Suprapubic skin (tissue), 4 donors: ENCODE measurements around the gene FER. TPM values are rescaled to one million over a fixed set of nuclear protein-coding genes. Genes with fewer than 3 reads are reported as not detected.
"Not testable (repeated sequence)": the region's sequence is repeated elsewhere in the genome, so short reads cannot be mapped to it uniquely, and the experiment has no call there.

Experiments
- DNase-seq, 2 donors: peaks; one replicate each; pipeline ENCODE4 v3.0.0-alpha.2; 2019; ENCODE audit warnings: low spot score in 2 of 2
- H3K27ac ChIP-seq: fragments of 200-600 bp; sonication (generic); one replicate; pipeline ENCODE4 v1.5.1; 2019
- H3K27me3 ChIP-seq: fragments of 200-600 bp; sonication (generic); one replicate; pipeline ENCODE4 v1.5.1; 2019
- H3K36me3 ChIP-seq: fragments of 200-600 bp; sonication (generic); one replicate; pipeline ENCODE4 v1.5.1; 2019
- H3K4me1 ChIP-seq: fragments of 200-600 bp; sonication (generic); one replicate; pipeline ENCODE4 v1.5.1; 2019
- H3K4me3 ChIP-seq: fragments of 200-600 bp; sonication (generic); one replicate; pipeline ENCODE4 v1.5.1; 2019; ENCODE audit warnings: mild to moderate bottlenecking
- H3K9me3 ChIP-seq: fragments of 200-600 bp; sonication (generic); one replicate; pipeline ENCODE4 v1.5.1; 2019
- CTCF ChIP-seq, 2 donors: fragments of 200-600 bp in 1 of 2; fragments of 450-650 bp in 1 of 2; sonication (generic) in 1 of 2; IDR thresholded peaks; one replicate each; pipeline ENCODE4 v1.5.1; 2016 to 2019; ENCODE audit warnings: antibody characterized with exemption in 2 of 2, mild to moderate bottlenecking in 1 of 2, moderate library complexity in 1 of 2
- EP300 ChIP-seq: sonication (generic); formaldehyde crosslinking; IDR thresholded peaks from one replicate; pipeline ENCODE4 v1.6.1; 2017; ENCODE audit warnings: antibody characterized with exemption
- POLR2A ChIP-seq, 2 donors: fragments of 450-650 bp; IDR thresholded peaks; one replicate each; pipeline ENCODE4 v1.6.1; 2017; ENCODE audit warnings: antibody characterized with exemption in 2 of 2, mild to moderate bottlenecking in 2 of 2, moderate library complexity in 2 of 2
- POLR2AphosphoS5 ChIP-seq, 3 donors: sonication (generic); formaldehyde crosslinking; IDR thresholded peaks; one replicate each; pipeline ENCODE4 v1.6.1; 2017; ENCODE audit warnings: antibody characterized with exemption in 3 of 3
- WGBS: methylation state at CpG from one replicate; pipeline ENCODE4 v1.1.5; 2018; 5-methylcytosine and 5-hydroxymethylcytosine counted together
- total RNA-seq, 4 donors: library from RNA; depleted of rRNA; stranded (reverse); fragments of >200 nt; gene quantifications; one replicate each; pipeline ENCODE4 v1.1.0, GENCODE V29; 2016

Gene FER
- total RNA-seq, 4 donors from 2014 or later = 16.1 to 29.9 (median 23.3) TPM

GRCh38 chr5:108760512-108760911, 12.8 kb downstream of the FER start:
- Histone ChIP-seq H3K36me3 (no peaks in the 10 kb centered on the region), H3K27ac (no peak overlapping the region), H3K9me3 (no peaks in the 10 kb centered on the region), H3K4me3 (no peak overlapping the region), H3K4me1 (peaks cover 6% of the 10 kb centered on the region), H3K27me3 (no peaks in the 10 kb centered on the region)
- WGBS = 79% methylated on average over 1 of the region's 1 CpG
- no peak for TF ChIP-seq POLR2A (IDR thresholded peaks at IDR 0.05)
- no peak for TF ChIP-seq EP300
- TF ChIP-seq CTCF (IDR thresholded peaks at IDR 0.05) = no peak
- TF ChIP-seq POLR2AphosphoS5 (IDR thresholded peaks at IDR 0.05) = no peak
- DNase-seq = no peak

- Histone ChIP-seq H3K4me1 (peaks cover 12% of the 10 kb centered on the region), H3K4me3 (no peak overlapping the region), H3K27ac (no peak overlapping the region), H3K36me3 (no peaks in the 10 kb centered on the region), H3K27me3 (no peaks in the 10 kb centered on the region), H3K9me3 (no peaks in the 10 kb centered on the region)
- TF ChIP-seq CTCF (IDR thresholded peaks at IDR 0.05) = no peak
- 78% methylated on average over 3 of the region's 3 CpGs for WGBS
- DNase-seq = no peak
Observed at GRCh38 chr5:108762660-108763059, 15.0 kb downstream of the FER start.

GRCh38 chr5:108763222-108763916, 15.7 kb downstream of the FER start:
- H3K27me3 ChIP-seq = no peaks in the 10 kb centered on the region
- H3K4me1 ChIP-seq = peaks cover 12% of the 10 kb centered on the region
- WGBS = 93% methylated on average over 3 of the region's 3 CpGs
- no peak overlapping the region for H3K27ac ChIP-seq
- H3K4me3 ChIP-seq = no peak overlapping the region
- TF ChIP-seq POLR2AphosphoS5 (IDR thresholded peaks at IDR 0.05) (no peak), POLR2A (IDR thresholded peaks at IDR 0.05) (no peak), CTCF (IDR thresholded peaks at IDR 0.05) (no peak), EP300 (no peak)
- H3K9me3 ChIP-seq = no peaks in the 10 kb centered on the region
- H3K36me3 ChIP-seq = no peaks in the 10 kb centered on the region
- no peak for DNase-seq

- no peak for TF ChIP-seq POLR2AphosphoS5 (IDR thresholded peaks at IDR 0.05)
- TF ChIP-seq POLR2A (IDR thresholded peaks at IDR 0.05) = no peak
- no peak for TF ChIP-seq EP300
- no peak for TF ChIP-seq CTCF (IDR thresholded peaks at IDR 0.05)
- Histone ChIP-seq H3K36me3 (no peaks in the 10 kb centered on the region), H3K27ac (no peak overlapping the region), H3K9me3 (no peaks in the 10 kb centered on the region), H3K4me1 (peaks cover 12% of the 10 kb centered on the region), H3K4me3 (no peak overlapping the region), H3K27me3 (no peaks in the 10 kb centered on the region)
- DNase-seq = no peak
Observed at GRCh38 chr5:108765647-108766046, 17.9 kb downstream of the FER start.

GRCh38 chr5:108766916-108767315, 19.2 kb downstream of the FER start:
- WGBS = 84% methylated on average over 5 of the region's 5 CpGs

GRCh38 chr5:108769352-108769751, 21.7 kb downstream of the FER start:
- H3K36me3 ChIP-seq = no peaks in the 10 kb centered on the region
- H3K4me1 ChIP-seq = peaks cover 14% of the 10 kb centered on the region
- DNase-seq = no peak
- 61% methylated on average over 1 of the region's 1 CpG for WGBS
- H3K9me3 ChIP-seq = no peaks in the 10 kb centered on the region
- TF ChIP-seq POLR2A (IDR thresholded peaks at IDR 0.05) (no peak), EP300 (no peak), CTCF (IDR thresholded peaks at IDR 0.05) (no peak), POLR2AphosphoS5 (IDR thresholded peaks at IDR 0.05) (no peak)
- no peak overlapping the region for H3K27ac ChIP-seq
- H3K27me3 ChIP-seq = no peaks in the 10 kb centered on the region
- H3K4me3 ChIP-seq = no peak overlapping the region

More at GRCh38 chr5:108766916-108767315, 19.2 kb downstream of the FER start:
- peaks cover 12% of the 10 kb centered on the region for H3K4me1 ChIP-seq
- H3K27ac ChIP-seq, H3K4me3 ChIP-seq, H3K36me3 ChIP-seq, DNase-seq, H3K9me3 ChIP-seq, H3K27me3 ChIP-seq: not testable (repeated sequence)
